Measurements from ENCODE around the gene RAPGEF1.

Gene RAPGEF1

GRCh38 chr9:131752231-131752884 lies 12.5 kb upstream of the RAPGEF1 start:
- DNase-seq = no peak
- H3K36me3 ChIP-seq (ENCODE audit: control insufficient read depth in 4 of 4, insufficient read depth in 4 of 4, low read length in 3 of 4) = no peaks in the 10 kb centered on the region
- H3K4me1 ChIP-seq (ENCODE audit: control extremely low read depth in 1 of 4, control insufficient read depth in 4 of 4, insufficient read depth in 4 of 4, low read length in 3 of 4) = peaks cover 0 to 2% (median 0%) of the 10 kb centered on the region in 4 experiments
- no peak overlapping the region for H3K27ac ChIP-seq (ENCODE audit: insufficient read depth in 1 of 2, low read depth in 1 of 2, low read length in 2 of 2, poor library complexity in 1 of 2, severe bottlenecking in 2 of 2)
- 100% methylated on average over 2 of the region's 4 CpGs for WGBS (ENCODE audit: insufficient coverage)
- no peaks in the 10 kb centered on the region for H3K9me3 ChIP-seq (ENCODE audit: control extremely low read depth in 1 of 5, control insufficient read depth in 4 of 5, insufficient read depth in 2 of 5, low read depth in 1 of 5, low read length in 4 of 5)
- peaks cover 0 to 3% (median 0%) of the 10 kb centered on the region in 5 experiments for H3K27me3 ChIP-seq (replicated peaks in 2 of 5; ENCODE audit: control insufficient read depth in 4 of 5, insufficient read depth in 5 of 5, low read length in 4 of 5)
- no peak overlapping the region for H3K4me3 ChIP-seq (ENCODE audit: control insufficient read depth in 1 of 7, extremely low read depth in 1 of 7, insufficient read depth in 4 of 7, low read depth in 2 of 7, low read length in 6 of 7)
- ChIA-PET POLR2A (no interaction called here), CTCF (interaction anchor here (0.9 to 1.3 kb wide), 4 partner anchors 8 to 217 kb away, joined by 3 read pairs; no protein-coding TSS in a partner anchor)

GRCh38 chr9:131748411-131748955 lies 8.6 kb upstream of the RAPGEF1 start:
- H3K4me3 ChIP-seq (ENCODE audit: control insufficient read depth in 1 of 7, extremely low read depth in 1 of 7, insufficient read depth in 4 of 7, low read depth in 2 of 7, low read length in 6 of 7) = no peak overlapping the region
- no peak for DNase-seq
- ChIA-PET POLR2A (no interaction called here), CTCF (interaction anchor here (0.9 to 9.9 kb wide), 10 partner anchors 9 to 514 kb away, joined by 3 to 148 read pairs (median 4); partner anchors contain the start of gene RAPGEF1)
- peaks cover 0 to 15% (median 9%) of the 10 kb centered on the region in 4 experiments for H3K4me1 ChIP-seq (ENCODE audit: control extremely low read depth in 1 of 4, control insufficient read depth in 4 of 4, insufficient read depth in 4 of 4, low read length in 3 of 4)
- no peaks in the 10 kb centered on the region for H3K27me3 ChIP-seq (replicated peaks in 2 of 5; ENCODE audit: control insufficient read depth in 4 of 5, insufficient read depth in 5 of 5, low read length in 4 of 5)
- 100% methylated on average over 1 of the region's 5 CpGs for WGBS (ENCODE audit: insufficient coverage)
- H3K27ac ChIP-seq (ENCODE audit: insufficient read depth in 1 of 2, low read depth in 1 of 2, low read length in 2 of 2, poor library complexity in 1 of 2, severe bottlenecking in 2 of 2) = no peak overlapping the region
- H3K36me3 ChIP-seq (ENCODE audit: control insufficient read depth in 4 of 4, insufficient read depth in 4 of 4, low read length in 3 of 4) = no peaks in the 10 kb centered on the region
- peaks cover 0 to 4% (median 0%) of the 10 kb centered on the region in 5 experiments for H3K9me3 ChIP-seq (ENCODE audit: control extremely low read depth in 1 of 5, control insufficient read depth in 4 of 5, insufficient read depth in 2 of 5, low read depth in 1 of 5, low read length in 4 of 5)

DNA sequence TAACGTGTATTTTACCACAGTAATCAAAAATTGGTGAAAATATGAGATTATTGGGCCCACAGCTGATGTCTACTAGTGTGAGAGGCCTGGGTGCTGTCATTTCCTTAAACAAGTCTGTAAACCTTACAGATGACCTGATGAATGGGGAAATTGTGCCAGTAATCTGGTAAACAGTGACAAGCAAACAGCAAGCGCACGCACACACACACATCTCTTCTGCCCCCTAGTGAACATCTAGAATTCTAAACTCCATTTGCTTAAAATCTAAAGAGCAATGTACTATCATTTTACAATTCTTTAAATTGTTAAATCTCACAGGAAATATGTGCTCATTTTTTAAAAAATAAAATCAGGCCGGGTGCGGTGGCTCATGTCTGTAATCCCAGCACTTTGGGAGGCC lies 7.5 kb upstream of the RAPGEF1 start:
- Histone ChIP-seq H3K4me3 (ENCODE audit: control insufficient read depth in 1 of 7, extremely low read depth in 1 of 7, insufficient read depth in 4 of 7, low read depth in 2 of 7, low read length in 6 of 7) (no peak overlapping the region), H3K36me3 (ENCODE audit: control insufficient read depth in 4 of 4, insufficient read depth in 4 of 4, low read length in 3 of 4) (no peaks in the 10 kb centered on the region), H3K27me3 (replicated peaks in 2 of 5; ENCODE audit: control insufficient read depth in 4 of 5, insufficient read depth in 5 of 5, low read length in 4 of 5) (no peaks in the 10 kb centered on the region), H3K27ac (ENCODE audit: insufficient read depth in 1 of 2, low read depth in 1 of 2, low read length in 2 of 2, poor library complexity in 1 of 2, severe bottlenecking in 2 of 2) (no peak overlapping the region), H3K9me3 (ENCODE audit: control extremely low read depth in 1 of 5, control insufficient read depth in 4 of 5, insufficient read depth in 2 of 5, low read depth in 1 of 5, low read length in 4 of 5) (peaks cover 0 to 4% (median 0%) of the 10 kb centered on the region in 5 experiments), H3K4me1 (ENCODE audit: control extremely low read depth in 1 of 4, control insufficient read depth in 4 of 4, insufficient read depth in 4 of 4, low read length in 3 of 4) (peaks cover 0 to 20% (median 9%) of the 10 kb centered on the region in 4 experiments)
- DNase-seq = peak; percentile 70 to 83 (median 82)
- 20% methylated on average over 3 of the region's 5 CpGs for WGBS (ENCODE audit: insufficient coverage)
- ChIA-PET CTCF (interaction anchor here (1.0 to 9.9 kb wide), 3 partner anchors 8 to 156 kb away, joined by 3 to 148 read pairs (median 12); partner anchors contain the start of gene RAPGEF1), POLR2A (no interaction called here)

- CTCF ChIA-PET = interaction anchor here (1.1 to 9.9 kb wide), 4 partner anchors 103 to 245 kb away, joined by 4 to 148 read pairs (median 12); no protein-coding TSS in a partner anchor
- POLR2A ChIA-PET = no interaction called here
- Histone ChIP-seq H3K36me3 (ENCODE audit: control insufficient read depth in 4 of 4, insufficient read depth in 4 of 4, low read length in 3 of 4) (no peaks in the 10 kb centered on the region), H3K4me3 (ENCODE audit: control insufficient read depth in 1 of 7, extremely low read depth in 1 of 7, insufficient read depth in 4 of 7, low read depth in 2 of 7, low read length in 6 of 7) (no peak overlapping the region), H3K27me3 (replicated peaks in 2 of 5; ENCODE audit: control insufficient read depth in 4 of 5, insufficient read depth in 5 of 5, low read length in 4 of 5) (no peaks in the 10 kb centered on the region), H3K9me3 (ENCODE audit: control extremely low read depth in 1 of 5, control insufficient read depth in 4 of 5, insufficient read depth in 2 of 5, low read depth in 1 of 5, low read length in 4 of 5) (peaks cover 0 to 4% (median 0%) of the 10 kb centered on the region in 5 experiments), H3K4me1 (ENCODE audit: control extremely low read depth in 1 of 4, control insufficient read depth in 4 of 4, insufficient read depth in 4 of 4, low read length in 3 of 4) (peaks cover 0 to 20% (median 9%) of the 10 kb centered on the region in 4 experiments), H3K27ac (ENCODE audit: insufficient read depth in 1 of 2, low read depth in 1 of 2, low read length in 2 of 2, poor library complexity in 1 of 2, severe bottlenecking in 2 of 2) (no peak overlapping the region)
- no peak for DNase-seq
- 100% methylated on average over 2 of the region's 2 CpGs for WGBS (ENCODE audit: insufficient coverage)
Observed at GRCh38 chr9:131745610-131746009, 5.7 kb upstream of the RAPGEF1 start.

- H3K4me1 ChIP-seq (ENCODE audit: control extremely low read depth in 1 of 4, control insufficient read depth in 4 of 4, insufficient read depth in 4 of 4, low read length in 3 of 4) = peaks cover 0 to 22% (median 11%) of the 10 kb centered on the region in 4 experiments
- no peak for DNase-seq
- POLR2A ChIA-PET = no interaction called here
- CTCF ChIA-PET = interaction anchor here (0.8 to 9.9 kb wide), 9 partner anchors 8 to 244 kb away, joined by 3 to 148 read pairs (median 3); no protein-coding TSS in a partner anchor
- H3K27ac ChIP-seq (ENCODE audit: insufficient read depth in 1 of 2, low read depth in 1 of 2, low read length in 2 of 2, poor library complexity in 1 of 2, severe bottlenecking in 2 of 2) = no peak overlapping the region
- no peaks in the 10 kb centered on the region for H3K27me3 ChIP-seq (replicated peaks in 2 of 5; ENCODE audit: control insufficient read depth in 4 of 5, insufficient read depth in 5 of 5, low read length in 4 of 5)
- WGBS (ENCODE audit: insufficient coverage) = 100% methylated on average over 5 of the region's 8 CpGs
- no peaks in the 10 kb centered on the region for H3K36me3 ChIP-seq (ENCODE audit: control insufficient read depth in 4 of 4, insufficient read depth in 4 of 4, low read length in 3 of 4)
- H3K4me3 ChIP-seq (ENCODE audit: control insufficient read depth in 1 of 7, extremely low read depth in 1 of 7, insufficient read depth in 4 of 7, low read depth in 2 of 7, low read length in 6 of 7) = no peak overlapping the region
- peaks cover 0 to 4% (median 0%) of the 10 kb centered on the region in 5 experiments for H3K9me3 ChIP-seq (ENCODE audit: control extremely low read depth in 1 of 5, control insufficient read depth in 4 of 5, insufficient read depth in 2 of 5, low read depth in 1 of 5, low read length in 4 of 5)
Observed at GRCh38 chr9:131744720-131745201, 4.9 kb upstream of the RAPGEF1 start.

GRCh38 chr9:131744171-131744719 lies 4.4 kb upstream of the RAPGEF1 start:
- no peak overlapping the region for H3K27ac ChIP-seq (ENCODE audit: insufficient read depth in 1 of 2, low read depth in 1 of 2, low read length in 2 of 2, poor library complexity in 1 of 2, severe bottlenecking in 2 of 2)
- POLR2A ChIA-PET = interaction anchor here (1.0 kb wide), 1 partner anchor 11 kb away, joined by 3 read pairs; no protein-coding TSS in a partner anchor

More at GRCh38 chr9:131744171-131744719, 4.4 kb upstream of the RAPGEF1 start:
- WGBS (ENCODE audit: insufficient coverage) = 29% methylated on average over 5 of the region's 9 CpGs
- Histone ChIP-seq H3K36me3 (ENCODE audit: control insufficient read depth in 4 of 4, insufficient read depth in 4 of 4, low read length in 3 of 4) (no peaks in the 10 kb centered on the region), H3K4me1 (ENCODE audit: control extremely low read depth in 1 of 4, control insufficient read depth in 4 of 4, insufficient read depth in 4 of 4, low read length in 3 of 4) (peaks cover 0 to 22% (median 13%) of the 10 kb centered on the region in 4 experiments), H3K27me3 (replicated peaks in 2 of 5; ENCODE audit: control insufficient read depth in 4 of 5, insufficient read depth in 5 of 5, low read length in 4 of 5) (no peaks in the 10 kb centered on the region), H3K4me3 (ENCODE audit: control insufficient read depth in 1 of 7, extremely low read depth in 1 of 7, insufficient read depth in 4 of 7, low read depth in 2 of 7, low read length in 6 of 7) (no peak overlapping the region), H3K9me3 (ENCODE audit: control extremely low read depth in 1 of 5, control insufficient read depth in 4 of 5, insufficient read depth in 2 of 5, low read depth in 1 of 5, low read length in 4 of 5) (peaks cover 0 to 4% (median 0%) of the 10 kb centered on the region in 5 experiments)
- DNase-seq = peak in 1 of 3 donors; percentile 31
- CTCF ChIA-PET = interaction anchor here (0.8 to 9.9 kb wide), 13 partner anchors 8 to 517 kb away, joined by 3 to 148 read pairs (median 3); no protein-coding TSS in a partner anchor

Data from common myeloid progenitor, CD34-positive (primary cell).